Astrocyte of the cerebellum (primary cell): Measurements from ENCODE around the gene WLS.

Source experiments
- DNase-seq: peaks from one replicate; pipeline ENCODE4 v3.0.0-alpha.2; 2011; ENCODE audit warnings: low read depth
- H3K4me3 ChIP-seq: 2 replicates; pipeline ENCODE4 v1.5.1; 2011; ENCODE audit warnings: mild to moderate bottlenecking, low read depth, low read length, moderate library complexity
- in situ Hi-C: cut with HindIII; loops from 2 replicates; pipeline ENCODE4 v1.10.0; 2017; ENCODE audit warnings: low sequenced_read_pairs
- TF ChIP-seq, protein P1 (sequence below): IDR thresholded peaks from 2 replicates; pipeline ENCODE4 v1.5.1; 2012; ENCODE audit warnings: low read length, low read depth, moderate library complexity, mild to moderate bottlenecking; ENCODE audit errors: missing control alignments

Gene WLS

GRCh38 chr1:68151690-68152089 is 80.6 kb downstream of the WLS start:
- in situ Hi-C loops: no loop called here
- TF ChIP-seq, protein P1, sequence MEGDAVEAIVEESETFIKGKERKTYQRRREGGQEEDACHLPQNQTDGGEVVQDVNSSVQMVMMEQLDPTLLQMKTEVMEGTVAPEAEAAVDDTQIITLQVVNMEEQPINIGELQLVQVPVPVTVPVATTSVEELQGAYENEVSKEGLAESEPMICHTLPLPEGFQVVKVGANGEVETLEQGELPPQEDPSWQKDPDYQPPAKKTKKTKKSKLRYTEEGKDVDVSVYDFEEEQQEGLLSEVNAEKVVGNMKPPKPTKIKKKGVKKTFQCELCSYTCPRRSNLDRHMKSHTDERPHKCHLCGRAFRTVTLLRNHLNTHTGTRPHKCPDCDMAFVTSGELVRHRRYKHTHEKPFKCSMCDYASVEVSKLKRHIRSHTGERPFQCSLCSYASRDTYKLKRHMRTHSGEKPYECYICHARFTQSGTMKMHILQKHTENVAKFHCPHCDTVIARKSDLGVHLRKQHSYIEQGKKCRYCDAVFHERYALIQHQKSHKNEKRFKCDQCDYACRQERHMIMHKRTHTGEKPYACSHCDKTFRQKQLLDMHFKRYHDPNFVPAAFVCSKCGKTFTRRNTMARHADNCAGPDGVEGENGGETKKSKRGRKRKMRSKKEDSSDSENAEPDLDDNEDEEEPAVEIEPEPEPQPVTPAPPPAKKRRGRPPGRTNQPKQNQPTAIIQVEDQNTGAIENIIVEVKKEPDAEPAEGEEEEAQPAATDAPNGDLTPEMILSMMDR: no peak

DNA sequence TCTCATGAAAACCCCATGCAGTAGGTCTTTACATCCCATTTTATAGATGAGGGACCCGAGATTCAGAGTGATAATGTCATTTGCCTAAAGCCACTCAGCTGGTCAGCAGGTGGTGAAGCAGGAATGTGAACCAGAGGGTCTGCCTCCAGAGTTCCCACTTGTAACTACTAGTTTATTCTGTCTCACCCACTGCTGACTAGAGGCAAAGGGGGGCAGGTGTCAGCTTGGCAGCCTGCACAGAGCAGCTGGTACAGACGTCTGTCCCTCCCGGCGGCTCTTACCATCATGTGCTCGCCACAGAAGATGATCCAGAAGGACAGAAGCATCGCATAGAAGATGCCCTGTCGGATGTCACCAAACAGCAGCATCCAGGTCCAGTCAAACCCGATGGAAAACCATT is 82.4 kb downstream of the WLS start:
- TF ChIP-seq, protein P1: no peak
- no peak for DNase-seq
- no peak overlapping the region for H3K4me3 ChIP-seq
- in situ Hi-C loops: loop anchor here (25.0 kb wide), 1 partner anchor 187 kb away; no protein-coding TSS in a partner anchor

More at GRCh38 chr1:68151690-68152089, 80.6 kb downstream of the WLS start:
- no peak for DNase-seq
- no peak overlapping the region for H3K4me3 ChIP-seq

DNA sequence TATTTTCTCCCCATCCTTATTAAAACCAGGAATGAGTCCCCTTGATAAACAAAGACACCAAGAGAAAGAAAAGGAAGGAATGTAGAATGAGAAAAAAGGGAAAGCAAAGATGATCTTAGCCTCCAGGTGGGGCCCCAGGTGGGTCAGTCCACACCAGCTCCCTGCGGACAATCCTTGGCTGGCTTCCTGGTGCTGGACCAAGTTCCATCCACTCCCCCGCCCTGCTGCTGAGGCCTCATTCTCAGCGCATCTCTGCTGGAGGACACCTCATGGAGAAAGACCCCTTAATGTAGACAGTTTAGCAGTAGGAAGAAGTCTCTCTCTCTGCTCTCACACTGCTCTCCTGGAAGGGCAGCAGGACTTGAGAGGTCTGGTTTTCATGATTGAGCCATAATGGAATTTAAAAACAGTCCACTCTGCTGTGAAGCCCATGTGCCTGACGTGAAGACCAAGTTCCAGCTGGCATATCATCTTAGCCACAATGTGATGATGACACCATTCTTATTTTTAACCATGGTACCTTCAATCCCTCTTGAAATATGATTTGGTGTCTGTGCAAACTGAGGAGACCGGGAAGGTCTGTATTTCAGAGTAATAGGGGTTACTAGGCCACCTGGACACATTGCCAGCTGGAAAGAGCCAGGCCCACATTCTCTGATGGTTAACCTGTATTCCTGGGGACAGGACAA is 83.1 kb downstream of the WLS start:
- no peak for DNase-seq
- in situ Hi-C loops: loop anchor here (25.0 kb wide), 1 partner anchor 188 kb away; no protein-coding TSS in a partner anchor
- no peak overlapping the region for H3K4me3 ChIP-seq
- TF ChIP-seq, protein P1: no peak

- in situ Hi-C loops: loop anchor here (25.0 kb wide), 1 partner anchor 189 kb away; no protein-coding TSS in a partner anchor
- TF ChIP-seq, protein P1: no peak
- DNase-seq: no peak
- no peak overlapping the region for H3K4me3 ChIP-seq
Measured at GRCh38 chr1:68148631-68149030, 83.7 kb downstream of the WLS start.

DNA sequence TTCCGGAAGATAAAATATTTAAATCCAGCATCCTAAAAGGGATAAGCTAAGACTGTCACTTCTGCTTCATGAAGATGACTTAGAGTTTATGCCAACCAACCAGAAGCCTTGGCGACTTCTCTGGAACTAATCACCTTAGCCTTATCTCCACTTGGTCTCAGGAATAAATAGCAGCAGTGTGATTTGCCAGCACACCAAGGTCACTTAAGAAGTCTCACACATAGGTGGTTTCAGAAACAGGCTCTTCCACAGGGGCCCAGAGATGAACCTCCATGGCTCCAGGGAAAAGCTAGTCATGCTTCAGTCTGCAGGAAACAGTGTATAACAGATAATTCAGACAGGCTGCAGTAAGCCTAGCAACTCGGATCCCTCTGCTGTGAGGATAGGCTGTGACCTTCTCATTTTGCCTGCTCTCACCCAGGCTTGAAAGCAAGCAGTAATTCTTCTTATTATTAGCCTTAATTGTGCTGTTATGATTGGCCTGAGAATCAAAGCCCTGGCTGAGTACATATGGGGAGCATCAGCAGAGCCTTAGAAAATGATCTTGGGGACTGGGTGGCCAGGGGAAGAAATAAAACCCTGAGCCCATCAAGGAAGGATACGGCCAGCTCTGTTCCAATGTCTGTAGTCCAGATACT is 84.7 kb downstream of the WLS start:
- in situ Hi-C loops: loop anchor here (25.0 kb wide), 1 partner anchor 190 kb away; no protein-coding TSS in a partner anchor
- TF ChIP-seq, protein P1: no peak

GRCh38 chr1:68145418-68146126 is 86.8 kb downstream of the WLS start:
- no peak for DNase-seq
- TF ChIP-seq, protein P1: no peak
- in situ Hi-C loops: loop anchor here (25.0 kb wide), 1 partner anchor 192 kb away; no protein-coding TSS in a partner anchor
- no peak overlapping the region for H3K4me3 ChIP-seq

More for the DNA sequence above, 84.7 kb downstream of the WLS start:
- DNase-seq: no peak
- no peak overlapping the region for H3K4me3 ChIP-seq
